ENCODE measurements around the gene FNDC5. TPM values are rescaled to one million over a fixed set of nuclear protein-coding genes. Genes with fewer than 3 reads are reported as not detected.

Gene FNDC5
- total RNA-seq, 2 donors from 2014 or later = 0.45 to 0.64 TPM

DNA sequence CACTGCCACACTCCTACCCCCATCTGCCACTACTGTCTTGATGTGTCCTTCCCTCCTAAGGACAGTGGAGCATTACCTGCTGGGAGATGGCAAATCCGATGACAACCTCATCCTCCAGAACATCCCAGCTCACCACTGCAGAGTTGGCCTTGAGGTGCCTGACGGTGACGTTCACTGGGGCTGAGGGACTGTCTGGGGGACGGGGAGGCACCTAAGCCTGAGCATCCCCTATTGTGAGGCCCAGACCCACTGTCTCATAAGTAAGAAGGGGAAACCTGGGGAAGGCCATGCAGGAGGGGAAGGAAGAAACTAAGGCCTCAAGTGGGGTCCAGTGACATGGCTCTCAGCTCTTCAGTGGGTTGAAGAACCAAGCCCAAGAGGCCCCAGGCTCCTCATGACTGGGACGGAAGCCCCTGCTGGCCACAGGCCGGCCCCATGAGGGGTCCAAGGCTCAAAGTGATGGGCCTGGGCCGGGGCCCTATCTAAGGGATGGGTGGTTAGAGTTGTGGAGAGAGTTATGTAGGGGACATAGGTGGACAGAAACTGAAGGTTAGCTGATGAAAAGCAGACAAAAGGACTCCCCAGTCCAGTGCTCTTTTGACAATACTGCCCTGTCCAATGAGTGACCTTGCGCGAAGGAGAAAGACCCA lies 1.8 kb downstream of the FNDC5 start:
- H3K9ac ChIP-seq (ENCODE audit: low read depth in 2 of 2, low read length in 2 of 2) = no peak overlapping the region
- no peaks in the 10 kb centered on the region for H3K9me3 ChIP-seq
- H3K27ac ChIP-seq = no peak overlapping the region
- TF ChIP-seq, protein P1, sequence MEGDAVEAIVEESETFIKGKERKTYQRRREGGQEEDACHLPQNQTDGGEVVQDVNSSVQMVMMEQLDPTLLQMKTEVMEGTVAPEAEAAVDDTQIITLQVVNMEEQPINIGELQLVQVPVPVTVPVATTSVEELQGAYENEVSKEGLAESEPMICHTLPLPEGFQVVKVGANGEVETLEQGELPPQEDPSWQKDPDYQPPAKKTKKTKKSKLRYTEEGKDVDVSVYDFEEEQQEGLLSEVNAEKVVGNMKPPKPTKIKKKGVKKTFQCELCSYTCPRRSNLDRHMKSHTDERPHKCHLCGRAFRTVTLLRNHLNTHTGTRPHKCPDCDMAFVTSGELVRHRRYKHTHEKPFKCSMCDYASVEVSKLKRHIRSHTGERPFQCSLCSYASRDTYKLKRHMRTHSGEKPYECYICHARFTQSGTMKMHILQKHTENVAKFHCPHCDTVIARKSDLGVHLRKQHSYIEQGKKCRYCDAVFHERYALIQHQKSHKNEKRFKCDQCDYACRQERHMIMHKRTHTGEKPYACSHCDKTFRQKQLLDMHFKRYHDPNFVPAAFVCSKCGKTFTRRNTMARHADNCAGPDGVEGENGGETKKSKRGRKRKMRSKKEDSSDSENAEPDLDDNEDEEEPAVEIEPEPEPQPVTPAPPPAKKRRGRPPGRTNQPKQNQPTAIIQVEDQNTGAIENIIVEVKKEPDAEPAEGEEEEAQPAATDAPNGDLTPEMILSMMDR (IDR thresholded peaks at IDR 0.05) = no peak
- no peaks in the 10 kb centered on the region for H3K36me3 ChIP-seq
- DNase-seq = no peak
- H3K27me3 ChIP-seq = peaks cover 21% of the 10 kb centered on the region
- H3K4me1 ChIP-seq = peaks cover 3% of the 10 kb centered on the region
- intact Hi-C loops (cut with DNase I) = loop anchor here (10.0 kb wide), 1 partner anchor 164 kb away; the partner anchor contains the start of gene SYNC
- H3K4me3 ChIP-seq = no peak overlapping the region

DNA sequence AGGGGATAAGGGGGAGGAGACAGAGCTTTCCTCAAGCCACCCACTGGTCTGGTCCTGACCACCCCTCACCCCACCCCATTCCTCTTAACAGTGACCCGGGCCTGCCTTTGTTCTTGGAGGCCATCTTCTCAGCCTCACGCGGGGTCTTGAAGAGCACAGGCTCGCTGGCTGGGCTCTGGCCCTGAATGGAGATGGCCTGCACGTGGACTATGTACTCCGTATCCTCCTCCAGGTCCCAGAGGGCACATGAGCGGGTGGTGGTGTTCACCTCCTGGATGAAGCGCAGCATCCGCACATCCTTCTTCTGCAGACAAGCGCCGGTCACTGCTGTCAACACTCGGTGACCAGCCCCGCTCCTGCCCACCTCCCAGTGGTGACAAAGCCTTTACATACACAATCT lies 2.6 kb downstream of the FNDC5 start:
- intact Hi-C loops (cut with DNase I) = loop anchor here (10.0 kb wide), 1 partner anchor 163 kb away; the partner anchor contains the start of gene SYNC
- peaks cover 3% of the 10 kb centered on the region for H3K4me1 ChIP-seq

DNA sequence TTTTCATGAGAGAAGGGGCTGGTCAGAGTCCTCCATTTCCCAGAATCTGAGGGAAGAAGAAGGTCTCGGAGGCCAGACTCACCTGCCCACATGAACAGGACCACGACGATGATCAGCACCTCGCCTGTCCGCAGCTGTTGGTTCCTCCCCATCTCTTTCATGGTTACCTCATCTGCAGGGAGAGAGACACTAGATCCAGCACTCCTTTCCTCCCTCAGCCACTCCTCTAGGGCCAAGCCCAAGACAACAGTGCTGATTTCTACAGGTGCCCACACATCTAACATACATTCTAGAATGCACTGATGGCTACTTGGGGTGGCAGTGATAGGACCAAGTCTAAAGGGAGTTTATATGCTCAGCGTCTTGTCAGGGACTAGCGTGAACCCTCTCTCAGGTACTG lies 3.0 kb downstream of the FNDC5 start:
- H3K4me1 ChIP-seq = peaks cover 3% of the 10 kb centered on the region
- H3K27ac ChIP-seq = no peak overlapping the region
- no peaks in the 10 kb centered on the region for H3K9me3 ChIP-seq
- no peak overlapping the region for H3K4me3 ChIP-seq
- TF ChIP-seq, protein P1 (IDR thresholded peaks at IDR 0.05) = no peak
- no peak for DNase-seq
- H3K36me3 ChIP-seq = no peaks in the 10 kb centered on the region
- intact Hi-C loops (cut with DNase I) = loop anchor here (10.0 kb wide), 1 partner anchor 163 kb away; the partner anchor contains the start of gene SYNC
- no peak overlapping the region for H3K9ac ChIP-seq (ENCODE audit: low read depth in 2 of 2, low read length in 2 of 2)
- H3K27me3 ChIP-seq = peaks cover 21% of the 10 kb centered on the region

More for the DNA sequence above, 2.6 kb downstream of the FNDC5 start:
- Histone ChIP-seq H3K9ac (ENCODE audit: low read depth in 2 of 2, low read length in 2 of 2) (no peak overlapping the region), H3K4me3 (no peak overlapping the region), H3K27ac (no peak overlapping the region), H3K27me3 (peaks cover 21% of the 10 kb centered on the region), H3K9me3 (no peaks in the 10 kb centered on the region), H3K36me3 (no peaks in the 10 kb centered on the region)
- no peak for DNase-seq
- TF ChIP-seq, protein P1 (IDR thresholded peaks at IDR 0.05) = no peak

DNA sequence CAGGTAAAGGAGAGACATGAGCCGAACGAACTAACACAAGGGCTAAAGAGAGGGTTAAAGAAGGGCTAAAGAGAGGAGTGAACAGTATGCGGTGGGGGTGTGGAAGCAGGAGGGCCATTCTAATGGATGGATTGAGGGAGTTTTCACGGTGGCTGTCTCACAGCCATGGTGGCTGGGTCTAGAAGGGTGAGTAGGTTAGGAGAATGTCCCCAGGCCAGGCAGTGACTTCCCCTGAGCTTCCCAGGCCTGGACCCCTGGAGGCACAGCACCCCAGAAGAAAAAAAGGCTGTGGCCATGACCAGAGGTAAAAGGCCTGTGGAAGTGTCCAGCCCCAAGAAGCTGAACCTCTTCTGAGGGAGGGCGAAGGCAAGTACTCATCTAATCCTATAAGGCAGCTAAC lies 3.6 kb downstream of the FNDC5 start:
- DNase-seq = no peak
- Histone ChIP-seq H3K9ac (ENCODE audit: low read depth in 2 of 2, low read length in 2 of 2) (no peak overlapping the region), H3K4me1 (peaks cover 3% of the 10 kb centered on the region), H3K27me3 (peaks cover 17% of the 10 kb centered on the region), H3K27ac (no peak overlapping the region), H3K36me3 (no peaks in the 10 kb centered on the region), H3K4me3 (no peak overlapping the region), H3K9me3 (no peaks in the 10 kb centered on the region)
- intact Hi-C loops (cut with DNase I) = loop anchor here (10.0 kb wide), 1 partner anchor 162 kb away; the partner anchor contains the start of gene SYNC
- TF ChIP-seq, protein P1 (IDR thresholded peaks at IDR 0.05) = no peak

DNA sequence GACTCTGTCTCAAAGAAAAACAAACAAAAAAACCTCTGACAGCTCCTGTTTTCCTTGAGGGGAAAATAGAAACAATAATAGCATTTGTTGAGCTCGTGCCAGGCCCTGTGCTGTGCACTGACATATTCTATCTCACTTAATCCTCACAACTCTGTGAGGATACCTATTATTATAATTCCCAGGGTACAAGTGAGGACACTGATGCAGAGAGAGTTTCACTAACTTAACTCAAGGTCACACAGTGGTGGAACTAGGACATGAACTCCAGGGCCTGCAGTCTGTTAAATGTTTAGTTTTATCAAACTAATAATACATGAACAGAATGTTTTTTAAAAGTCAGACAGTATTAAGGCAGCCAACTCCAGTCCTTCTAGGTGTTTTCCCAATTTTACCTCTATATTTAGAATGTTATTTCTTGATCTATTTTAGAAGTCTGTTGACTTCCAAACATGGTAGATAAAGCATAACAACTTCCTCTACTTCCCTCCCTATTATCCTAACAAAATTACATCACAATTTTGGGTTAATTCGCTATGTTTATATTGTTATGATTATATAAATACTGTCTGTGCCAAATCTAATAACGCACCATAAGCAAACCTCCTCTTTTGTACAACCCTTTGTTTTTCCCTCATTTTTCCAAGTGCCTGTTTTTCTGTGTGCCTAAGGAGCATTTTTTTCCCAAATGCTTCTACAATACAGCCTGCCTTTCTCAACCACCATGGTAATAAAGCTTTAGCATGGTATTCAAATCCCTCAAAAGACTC lies 4.9 kb downstream of the FNDC5 start:
- H3K9me3 ChIP-seq = no peaks in the 10 kb centered on the region
- no peak for DNase-seq
- no peak overlapping the region for H3K9ac ChIP-seq (ENCODE audit: low read depth in 2 of 2, low read length in 2 of 2)
- TF ChIP-seq, protein P1 (IDR thresholded peaks at IDR 0.05) = no peak
- H3K4me1 ChIP-seq = no peaks in the 10 kb centered on the region
- H3K27ac ChIP-seq = no peak overlapping the region
- no peaks in the 10 kb centered on the region for H3K36me3 ChIP-seq
- H3K27me3 ChIP-seq = peaks cover 5% of the 10 kb centered on the region
- no peak overlapping the region for H3K4me3 ChIP-seq
- intact Hi-C loops (cut with DNase I) = loop anchor here (10.0 kb wide), 1 partner anchor 161 kb away; the partner anchor contains the start of gene SYNC
